Measurements from ENCODE around the gene APOOL.

APOOL gene

GRCh38 chrX:85029043-85029442 lies 25.4 kb downstream of the APOOL start:
- no peak overlapping the region for H3K4me3 ChIP-seq (ENCODE audit: low read depth, low read length)
- no peak for TF ChIP-seq POLR2A (IDR thresholded peaks at IDR 0.05; ENCODE audit: extremely low read depth, insufficient read length)
- no peak for TF ChIP-seq CTCF (IDR thresholded peaks at IDR 0.05; ENCODE audit: low read depth, low read length)
- no peak for TF ChIP-seq MYC (IDR thresholded peaks at IDR 0.05; ENCODE audit: low read depth, low read length)
- no peak for TF ChIP-seq MAX (IDR thresholded peaks at IDR 0.05; ENCODE audit: low read depth, low read length)
- no peak for DNase-seq (ENCODE audit: low read depth)

- no peak overlapping the region for H3K4me3 ChIP-seq (ENCODE audit: low read depth, low read length)
- TF ChIP-seq CTCF (IDR thresholded peaks at IDR 0.05; ENCODE audit: low read depth, low read length) (no peak), POLR2A (IDR thresholded peaks at IDR 0.05; ENCODE audit: extremely low read depth, insufficient read length) (no peak), MAX (IDR thresholded peaks at IDR 0.05; ENCODE audit: low read depth, low read length) (no peak), MYC (IDR thresholded peaks at IDR 0.05; ENCODE audit: low read depth, low read length) (no peak)
- DNase-seq (ENCODE audit: low read depth), result no peak
Observed at GRCh38 chrX:85031505-85031904, 27.8 kb downstream of the APOOL start.

GRCh38 chrX:85037114-85037513 lies 33.4 kb downstream of the APOOL start:
- no peak for DNase-seq (ENCODE audit: low read depth)
- H3K4me3 ChIP-seq (ENCODE audit: low read depth, low read length), result no peak overlapping the region
- TF ChIP-seq MYC (IDR thresholded peaks at IDR 0.05; ENCODE audit: low read depth, low read length), result no peak
- TF ChIP-seq POLR2A (IDR thresholded peaks at IDR 0.05; ENCODE audit: extremely low read depth, insufficient read length), result no peak
- TF ChIP-seq MAX (IDR thresholded peaks at IDR 0.05; ENCODE audit: low read depth, low read length), result no peak
- no peak for TF ChIP-seq CTCF (IDR thresholded peaks at IDR 0.05; ENCODE audit: low read depth, low read length)

- H3K4me3 ChIP-seq (ENCODE audit: low read depth, low read length), result no peak overlapping the region
- TF ChIP-seq MAX (IDR thresholded peaks at IDR 0.05; ENCODE audit: low read depth, low read length), result no peak
- no peak for TF ChIP-seq MYC (IDR thresholded peaks at IDR 0.05; ENCODE audit: low read depth, low read length)
- no peak for TF ChIP-seq POLR2A (IDR thresholded peaks at IDR 0.05; ENCODE audit: extremely low read depth, insufficient read length)
- TF ChIP-seq CTCF (IDR thresholded peaks at IDR 0.05; ENCODE audit: low read depth, low read length), result no peak
- DNase-seq (ENCODE audit: low read depth), result no peak
Observed at GRCh38 chrX:85051627-85052026, 48.0 kb downstream of the APOOL start.

- TF ChIP-seq CTCF (IDR thresholded peaks at IDR 0.05; ENCODE audit: low read depth, low read length), result no peak
- TF ChIP-seq MAX (IDR thresholded peaks at IDR 0.05; ENCODE audit: low read depth, low read length), result no peak
- no peak for TF ChIP-seq MYC (IDR thresholded peaks at IDR 0.05; ENCODE audit: low read depth, low read length)
- no peak for TF ChIP-seq POLR2A (IDR thresholded peaks at IDR 0.05; ENCODE audit: extremely low read depth, insufficient read length)
- DNase-seq (ENCODE audit: low read depth), result no peak
- H3K4me3 ChIP-seq (ENCODE audit: low read depth, low read length), result no peak overlapping the region
Observed at GRCh38 chrX:85052205-85052604, 48.5 kb downstream of the APOOL start.
